Measurements from ENCODE around the gene RALGAPB.

DNA sequence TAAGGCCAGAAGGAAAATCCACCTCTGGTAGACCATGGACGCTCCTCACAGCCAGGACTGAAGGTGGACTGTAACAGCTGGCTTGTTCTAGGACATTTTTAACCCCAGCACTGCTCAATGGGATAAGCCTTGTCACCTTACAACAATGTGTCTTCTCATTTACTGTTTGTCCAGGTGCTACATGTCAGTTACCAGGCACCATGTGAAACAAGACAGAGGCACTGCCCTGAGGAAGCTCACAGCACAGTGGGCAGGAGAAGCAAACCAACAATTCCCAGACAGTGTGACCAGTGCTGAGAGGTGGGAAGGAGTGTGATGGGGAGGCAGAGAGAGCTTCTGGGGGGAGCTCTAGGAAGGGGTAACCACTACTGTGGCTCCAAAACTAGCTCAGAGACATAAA is 48.2 kb upstream of the RALGAPB start:
- TF ChIP-seq EZH2 (IDR thresholded peaks at IDR 0.05; ENCODE audit: low read depth, unreplicated experiment) (no peak), POLR2AphosphoS5 (IDR thresholded peaks at IDR 0.05; ENCODE audit: low read depth) (no peak), JUNB (IDR thresholded peaks at IDR 0.05; ENCODE audit: unreplicated experiment) (no peak), ETS1 (IDR thresholded peaks at IDR 0.05) (no peak), EZH2phosphoT487 (IDR thresholded peaks at IDR 0.05; ENCODE audit: unreplicated experiment) (no peak), CREB1 (CRISPR knock-in tag; IDR thresholded peaks at IDR 0.05; ENCODE audit: low read depth) (no peak), STAT1 (IDR thresholded peaks at IDR 0.05; ENCODE audit: unreplicated experiment) (no peak), ZNF114 (CRISPR knock-in tag; IDR thresholded peaks at IDR 0.05) (no peak), ZNF331 (CRISPR knock-in tag; IDR thresholded peaks at IDR 0.05; ENCODE audit: low read depth) (no peak), ZNF462 (CRISPR knock-in tag; IDR thresholded peaks at IDR 0.05) (no peak)
- TF ChIP-seq, protein P1, sequence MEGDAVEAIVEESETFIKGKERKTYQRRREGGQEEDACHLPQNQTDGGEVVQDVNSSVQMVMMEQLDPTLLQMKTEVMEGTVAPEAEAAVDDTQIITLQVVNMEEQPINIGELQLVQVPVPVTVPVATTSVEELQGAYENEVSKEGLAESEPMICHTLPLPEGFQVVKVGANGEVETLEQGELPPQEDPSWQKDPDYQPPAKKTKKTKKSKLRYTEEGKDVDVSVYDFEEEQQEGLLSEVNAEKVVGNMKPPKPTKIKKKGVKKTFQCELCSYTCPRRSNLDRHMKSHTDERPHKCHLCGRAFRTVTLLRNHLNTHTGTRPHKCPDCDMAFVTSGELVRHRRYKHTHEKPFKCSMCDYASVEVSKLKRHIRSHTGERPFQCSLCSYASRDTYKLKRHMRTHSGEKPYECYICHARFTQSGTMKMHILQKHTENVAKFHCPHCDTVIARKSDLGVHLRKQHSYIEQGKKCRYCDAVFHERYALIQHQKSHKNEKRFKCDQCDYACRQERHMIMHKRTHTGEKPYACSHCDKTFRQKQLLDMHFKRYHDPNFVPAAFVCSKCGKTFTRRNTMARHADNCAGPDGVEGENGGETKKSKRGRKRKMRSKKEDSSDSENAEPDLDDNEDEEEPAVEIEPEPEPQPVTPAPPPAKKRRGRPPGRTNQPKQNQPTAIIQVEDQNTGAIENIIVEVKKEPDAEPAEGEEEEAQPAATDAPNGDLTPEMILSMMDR (conservative IDR thresholded peaks at IDR 0.05; ENCODE audit: low read depth in 2 of 2): no peak
- TF ChIP-seq, protein P2, sequence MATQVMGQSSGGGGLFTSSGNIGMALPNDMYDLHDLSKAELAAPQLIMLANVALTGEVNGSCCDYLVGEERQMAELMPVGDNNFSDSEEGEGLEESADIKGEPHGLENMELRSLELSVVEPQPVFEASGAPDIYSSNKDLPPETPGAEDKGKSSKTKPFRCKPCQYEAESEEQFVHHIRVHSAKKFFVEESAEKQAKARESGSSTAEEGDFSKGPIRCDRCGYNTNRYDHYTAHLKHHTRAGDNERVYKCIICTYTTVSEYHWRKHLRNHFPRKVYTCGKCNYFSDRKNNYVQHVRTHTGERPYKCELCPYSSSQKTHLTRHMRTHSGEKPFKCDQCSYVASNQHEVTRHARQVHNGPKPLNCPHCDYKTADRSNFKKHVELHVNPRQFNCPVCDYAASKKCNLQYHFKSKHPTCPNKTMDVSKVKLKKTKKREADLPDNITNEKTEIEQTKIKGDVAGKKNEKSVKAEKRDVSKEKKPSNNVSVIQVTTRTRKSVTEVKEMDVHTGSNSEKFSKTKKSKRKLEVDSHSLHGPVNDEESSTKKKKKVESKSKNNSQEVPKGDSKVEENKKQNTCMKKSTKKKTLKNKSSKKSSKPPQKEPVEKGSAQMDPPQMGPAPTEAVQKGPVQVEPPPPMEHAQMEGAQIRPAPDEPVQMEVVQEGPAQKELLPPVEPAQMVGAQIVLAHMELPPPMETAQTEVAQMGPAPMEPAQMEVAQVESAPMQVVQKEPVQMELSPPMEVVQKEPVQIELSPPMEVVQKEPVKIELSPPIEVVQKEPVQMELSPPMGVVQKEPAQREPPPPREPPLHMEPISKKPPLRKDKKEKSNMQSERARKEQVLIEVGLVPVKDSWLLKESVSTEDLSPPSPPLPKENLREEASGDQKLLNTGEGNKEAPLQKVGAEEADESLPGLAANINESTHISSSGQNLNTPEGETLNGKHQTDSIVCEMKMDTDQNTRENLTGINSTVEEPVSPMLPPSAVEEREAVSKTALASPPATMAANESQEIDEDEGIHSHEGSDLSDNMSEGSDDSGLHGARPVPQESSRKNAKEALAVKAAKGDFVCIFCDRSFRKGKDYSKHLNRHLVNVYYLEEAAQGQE (IDR thresholded peaks at IDR 0.05; ENCODE audit: unreplicated experiment): no peak

All from GM23338 (cell line).